ENCODE data around the gene BMP7. TPM values are rescaled to one million over a fixed set of nuclear protein-coding genes. Genes with fewer than 3 reads are reported as not detected.

Gene BMP7
- not detected in 2 replicates for total RNA-seq

DNA sequence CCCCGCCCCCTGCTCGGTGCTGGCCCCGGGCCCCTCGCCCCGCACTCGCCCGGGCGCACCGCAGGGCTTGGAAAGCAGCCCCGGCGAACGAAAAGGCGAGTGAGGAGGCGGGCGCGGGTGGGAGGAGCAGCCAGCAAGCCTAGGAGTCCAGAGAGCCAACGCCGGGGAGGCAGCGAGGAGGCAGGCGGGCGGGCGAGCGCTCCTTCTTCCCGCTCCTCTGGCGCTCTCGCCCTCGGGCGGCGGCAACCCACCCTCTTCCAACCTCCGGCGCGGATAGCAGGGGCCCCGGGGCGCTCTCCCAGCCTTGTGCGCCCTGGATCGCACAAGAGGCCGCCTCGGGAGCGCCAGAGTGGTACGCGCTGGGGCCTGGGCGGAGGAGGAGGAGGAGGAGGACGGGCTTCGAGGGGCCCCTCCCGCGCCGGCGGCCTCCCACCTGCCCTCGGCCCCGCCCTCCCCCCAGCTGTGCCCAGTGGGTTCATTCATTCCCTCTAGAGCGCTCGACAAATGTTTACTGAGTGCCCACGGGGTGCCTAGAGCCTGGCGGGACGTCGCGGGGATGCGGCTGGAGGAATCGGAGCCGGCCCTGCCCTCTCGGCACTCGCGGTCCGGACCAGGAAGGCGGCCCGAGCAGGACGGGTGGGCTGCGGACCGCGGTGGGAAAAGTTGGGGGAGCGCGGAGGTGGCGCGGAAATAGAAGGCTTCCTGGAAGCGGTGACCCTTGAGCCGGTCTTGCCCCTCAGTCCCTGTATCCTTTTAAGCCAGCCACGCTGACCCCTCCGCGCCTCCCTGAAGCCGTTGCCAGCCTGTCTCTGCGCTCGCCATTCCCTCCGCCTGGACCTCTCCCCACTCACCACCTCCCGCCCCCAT lies at the start of gene BMP7:
TSS of gene BMP7 (minus strand) at position 351 of the 867 bp plus-strand sequence. CDS start 519 bp downstream, outside the sequence.
- DNase-seq: no peak

- DNase-seq: no peak
Observed at GRCh38 chr20:57315976-57316480, 49.6 kb upstream of the BMP7 start.

GRCh38 chr20:57315083-57315975 lies 48.9 kb upstream of the BMP7 start:
- DNase-seq: no peak

DNA sequence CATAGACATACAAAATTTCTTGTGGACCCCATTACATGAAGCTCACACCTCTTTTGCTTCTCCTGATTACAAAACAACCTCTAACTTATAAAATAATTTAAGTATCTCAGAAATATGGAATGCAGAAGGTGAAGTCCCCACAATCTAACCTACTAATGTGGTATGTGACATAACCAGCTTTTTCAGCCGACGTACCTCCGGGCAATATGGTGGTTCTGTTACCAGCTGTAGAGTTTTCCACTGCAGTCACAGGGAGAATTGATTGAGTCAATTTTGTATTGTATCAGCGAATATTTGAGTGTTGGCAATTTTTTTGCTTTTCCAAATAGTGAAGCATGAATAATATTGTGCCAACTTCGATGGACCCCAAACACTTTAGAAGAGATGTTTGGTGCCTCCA lies 47.5 kb upstream of the BMP7 start:
- no peak for DNase-seq

GRCh38 chr20:57313230-57313629 lies 46.8 kb upstream of the BMP7 start:
- no peak for DNase-seq

DNA sequence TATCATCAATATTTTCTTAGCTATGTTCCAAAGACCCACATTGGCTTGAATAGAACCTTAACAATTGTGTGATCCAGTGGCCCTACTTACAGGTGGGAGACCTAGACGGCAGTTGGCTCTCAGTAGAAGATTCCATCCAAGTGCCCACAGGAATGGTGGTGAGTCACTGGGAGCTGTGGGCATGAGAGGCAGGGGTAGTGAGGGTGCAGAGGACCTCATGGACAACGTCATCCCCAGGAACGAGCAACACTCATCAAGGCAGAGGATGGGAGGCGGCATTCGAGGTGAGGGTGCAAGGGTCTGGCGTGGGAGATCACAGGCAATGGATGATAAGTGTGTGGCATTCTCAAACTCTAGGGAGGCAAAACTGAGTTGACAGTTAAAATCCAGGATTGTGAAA lies 45.7 kb upstream of the BMP7 start:
- no peak for DNase-seq

DNA sequence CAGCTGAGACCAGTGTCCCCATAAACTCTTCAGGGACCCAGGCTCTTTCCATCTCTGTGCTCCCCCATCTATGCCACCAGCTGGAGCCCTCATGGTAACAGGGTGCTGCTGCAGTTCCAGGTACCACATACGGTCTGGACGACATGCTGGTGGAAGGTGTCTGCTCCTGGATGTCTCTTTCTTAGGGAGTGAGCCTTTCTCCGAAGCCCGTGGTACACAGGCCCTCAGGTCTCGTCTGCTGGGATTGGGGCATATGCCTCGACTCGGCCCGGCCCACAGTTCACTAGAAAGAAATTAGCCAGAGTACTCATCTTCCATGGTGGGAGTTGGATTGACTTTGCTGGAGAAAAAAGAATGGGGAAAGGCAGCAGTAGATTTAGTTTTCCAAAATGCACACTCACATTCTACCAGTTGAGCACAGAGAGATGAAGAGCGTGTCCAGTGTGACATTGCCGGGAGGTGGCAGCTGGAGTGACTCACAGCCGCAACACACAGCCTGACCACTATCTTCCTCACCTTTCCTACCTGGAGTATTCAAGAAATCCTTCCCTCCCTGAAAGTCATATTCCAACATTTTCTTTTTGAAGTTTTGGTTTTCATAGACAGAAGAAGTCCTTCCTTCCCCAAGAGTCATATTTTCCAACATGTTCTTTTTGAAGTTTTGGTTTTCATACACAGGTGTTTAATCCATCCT lies 44.5 kb upstream of the BMP7 start:
- DNase-seq: no peak

DNA sequence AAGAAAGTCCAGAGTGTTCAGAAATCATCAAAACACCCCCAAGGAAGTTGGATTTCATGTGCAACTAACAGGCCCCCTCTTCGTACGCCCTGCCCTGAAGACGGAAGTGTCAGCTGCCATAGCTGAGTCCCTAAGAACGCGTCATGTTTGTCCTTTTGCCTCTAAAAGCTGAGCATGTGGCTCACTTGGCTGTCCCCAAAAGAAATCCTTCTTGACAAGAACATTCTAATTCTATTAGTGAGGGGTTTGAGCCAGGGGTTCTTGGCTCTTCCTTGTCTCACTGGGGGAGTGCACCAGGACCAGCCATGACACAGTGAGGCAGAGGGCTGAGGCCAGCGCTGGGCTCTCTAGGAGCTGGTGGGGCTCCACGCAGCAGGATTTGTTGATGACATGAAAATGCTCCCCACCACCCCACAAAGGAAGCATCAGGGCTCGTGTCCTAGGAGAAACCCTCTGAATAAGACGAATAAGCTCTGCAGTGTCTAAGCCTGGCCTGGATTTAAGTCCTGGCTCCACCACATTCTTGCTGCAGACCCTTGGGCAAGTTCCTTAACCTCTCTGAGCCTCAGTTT lies 43.2 kb upstream of the BMP7 start:
- no peak for DNase-seq

DNA sequence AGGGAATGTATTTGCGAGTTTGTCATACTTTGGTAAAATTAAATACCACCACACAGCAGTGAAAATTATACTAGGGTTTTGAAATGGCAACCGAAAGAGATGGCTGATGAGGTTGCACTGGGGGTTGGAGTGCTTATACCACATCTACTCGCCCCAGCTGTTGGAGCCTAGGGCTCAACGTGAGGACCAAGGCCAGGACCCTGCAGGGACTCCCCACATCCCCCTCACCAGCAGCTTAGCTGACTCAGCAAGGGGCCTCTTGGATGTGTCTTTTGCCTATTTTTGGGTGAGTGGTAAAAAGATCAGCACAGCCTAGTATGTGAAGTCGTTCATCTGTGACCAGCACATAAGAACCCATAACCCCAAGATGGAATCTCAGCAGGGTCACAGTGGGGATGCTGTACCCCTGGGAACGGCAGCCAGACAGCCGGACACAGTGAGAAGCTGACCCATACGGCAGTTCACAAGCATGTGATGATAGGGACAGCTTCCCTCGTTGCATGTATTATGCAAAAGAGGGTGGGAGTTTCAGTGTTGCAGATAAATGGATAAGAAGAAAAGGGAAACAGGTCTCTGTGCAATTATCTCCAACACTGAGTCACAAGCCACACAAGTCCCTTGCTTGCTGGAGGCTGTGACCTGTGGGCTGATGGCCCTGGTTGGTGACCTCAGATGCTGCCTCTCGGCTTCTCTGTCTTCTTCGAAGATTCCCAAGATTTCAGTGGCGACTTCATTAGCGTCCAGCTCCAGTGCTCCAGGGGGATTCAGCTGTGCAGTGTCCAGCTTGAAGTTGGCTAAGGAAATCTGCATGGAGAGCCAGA lies 42.2 kb upstream of the BMP7 start:
- no peak for DNase-seq

GRCh38 chr20:57306747-57307146 lies 40.3 kb upstream of the BMP7 start:
- DNase-seq: no peak

- no peak for DNase-seq
Observed at GRCh38 chr20:57301026-57301425, 34.6 kb upstream of the BMP7 start.

DNA sequence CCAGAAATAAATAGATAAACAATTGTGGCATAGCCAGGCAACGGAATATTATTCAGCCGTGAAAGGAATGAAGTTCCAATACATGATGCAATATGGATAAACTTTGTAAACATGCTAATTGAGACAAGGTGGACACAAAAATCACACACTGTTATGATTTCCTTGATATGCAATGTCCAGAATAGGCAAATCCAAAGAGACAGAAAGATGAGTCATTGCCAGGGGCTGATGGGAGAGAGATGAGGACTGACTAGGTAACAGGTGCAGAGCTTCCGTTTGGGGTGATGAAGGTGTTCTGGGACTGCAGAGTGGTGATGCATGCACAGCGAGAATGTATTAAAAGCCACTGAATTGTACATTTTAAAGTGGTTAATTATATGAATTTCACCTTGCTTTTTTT lies 32.0 kb upstream of the BMP7 start:
- no peak for DNase-seq

GRCh38 chr20:57294550-57294949 lies 28.1 kb upstream of the BMP7 start:
- DNase-seq: no peak

DNA sequence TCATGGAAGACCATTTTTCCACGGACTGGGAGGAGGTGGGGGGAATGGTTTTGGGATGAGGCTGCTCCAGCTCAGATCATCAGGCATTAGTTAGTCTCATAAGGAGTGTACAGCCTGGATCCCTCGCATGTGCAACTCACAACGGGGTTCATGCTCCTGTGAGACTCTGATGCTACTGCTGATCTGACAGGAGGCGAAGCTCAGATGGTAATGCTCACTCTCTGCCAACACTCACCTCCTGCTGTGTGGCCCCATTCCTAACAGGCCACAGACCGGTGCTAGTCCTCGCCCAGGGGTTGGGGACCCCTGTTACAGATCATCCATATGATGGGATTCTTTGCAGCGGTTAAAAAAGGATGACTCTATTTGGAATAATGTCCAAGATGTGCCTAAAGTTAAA lies 27.6 kb upstream of the BMP7 start:
- DNase-seq: no peak

DNA sequence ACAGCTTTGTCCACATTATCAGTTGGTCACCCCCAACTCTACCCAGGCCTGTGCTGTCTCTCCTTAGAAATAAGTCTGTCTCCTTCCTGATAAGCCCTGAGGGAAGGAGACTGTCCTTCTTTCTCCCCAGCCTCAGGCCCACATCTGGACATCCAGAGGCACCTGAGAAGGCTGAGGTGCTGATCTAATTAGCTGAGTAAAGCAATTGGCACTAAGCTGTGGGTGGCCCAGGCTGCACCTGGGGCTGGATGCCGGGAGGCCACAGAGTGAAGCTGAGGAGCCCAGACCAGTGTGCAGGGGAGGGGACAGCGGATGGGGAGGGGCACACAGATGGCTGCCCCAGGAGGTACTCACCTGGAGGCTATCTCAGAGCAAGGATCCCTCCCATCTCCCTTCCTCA lies 26.2 kb upstream of the BMP7 start:
- no peak for DNase-seq

GRCh38 chr20:57291694-57292093 lies 25.3 kb upstream of the BMP7 start:
- no peak for DNase-seq

DNA sequence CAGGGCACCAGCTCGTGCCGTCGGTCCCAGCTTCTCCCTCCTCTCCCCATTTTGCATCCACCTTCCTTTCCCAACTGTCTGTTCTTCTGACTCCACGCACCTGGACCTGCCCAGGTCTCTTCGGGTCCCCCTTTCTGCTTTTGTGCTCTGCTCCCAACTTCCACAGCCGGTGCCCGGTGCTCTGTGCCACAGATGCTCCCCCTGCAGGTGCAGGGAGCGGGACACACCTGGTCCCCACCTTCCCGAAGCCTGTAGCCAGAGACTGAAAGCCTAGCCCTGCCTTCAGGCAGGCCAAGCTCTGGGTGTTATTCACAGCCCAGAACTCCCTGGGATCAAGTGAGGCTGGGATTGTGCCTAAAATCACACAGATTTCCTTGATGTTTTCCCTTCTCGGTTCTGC lies 24.6 kb upstream of the BMP7 start:
- DNase-seq: no peak

DNA sequence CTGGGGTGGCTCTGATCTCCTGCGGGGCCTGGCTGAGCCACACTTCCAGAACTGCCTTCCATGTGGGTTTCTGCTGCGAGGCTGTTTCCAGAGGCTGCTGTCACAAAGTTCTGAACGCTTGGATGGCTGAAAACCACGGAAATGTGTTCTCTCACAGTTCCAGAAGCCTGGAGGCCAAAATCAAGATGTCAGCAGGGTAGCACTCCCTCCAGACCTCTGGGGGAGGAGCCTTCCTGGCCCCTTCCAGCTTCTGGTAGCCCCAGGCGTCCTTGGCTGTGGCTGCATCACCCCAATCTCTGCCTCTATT lies 23.7 kb upstream of the BMP7 start:
- no peak for DNase-seq

GRCh38 chr20:57289391-57290177 lies 23.1 kb upstream of the BMP7 start:
- DNase-seq: no peak

GRCh38 chr20:57288651-57289277 lies 22.3 kb upstream of the BMP7 start:
- DNase-seq: no peak
